Stomach (tissue), 4 donors: ENCODE measurements around the gene RASGRP4.

Experiments
- EP300 ChIP-seq: sonication (generic); formaldehyde crosslinking; IDR thresholded peaks from one replicate; pipeline ENCODE4 v1.6.1; 2017; ENCODE audit warnings: antibody characterized with exemption
- POLR2A ChIP-seq, 4 donors: fragments of 450-650 bp; IDR thresholded peaks; one replicate each; pipeline ENCODE4 v1.6.1; 2016; ENCODE audit warnings: antibody characterized with exemption in 4 of 4, control low read depth in 2 of 4, mild to moderate bottlenecking in 1 of 4, moderate library complexity in 1 of 4
- POLR2AphosphoS5 ChIP-seq, 3 donors: sonication (generic); formaldehyde crosslinking; IDR thresholded peaks; one replicate each; pipeline ENCODE4 v1.6.1; 2016; ENCODE audit warnings: antibody characterized with exemption in 3 of 3
- TF ChIP-seq, protein P1 (sequence below), 7 experiments: fragments of 450-650 bp in 4 of 7; fragments of 200-600 bp in 3 of 7; sonication (generic) in 3 of 7; IDR thresholded peaks; one replicate each; pipeline ENCODE4 v1.5.1; 2016 to 2019; ENCODE audit warnings: antibody characterized with exemption in 7 of 7, control low read depth in 2 of 7, mild to moderate bottlenecking in 1 of 7

DNA sequence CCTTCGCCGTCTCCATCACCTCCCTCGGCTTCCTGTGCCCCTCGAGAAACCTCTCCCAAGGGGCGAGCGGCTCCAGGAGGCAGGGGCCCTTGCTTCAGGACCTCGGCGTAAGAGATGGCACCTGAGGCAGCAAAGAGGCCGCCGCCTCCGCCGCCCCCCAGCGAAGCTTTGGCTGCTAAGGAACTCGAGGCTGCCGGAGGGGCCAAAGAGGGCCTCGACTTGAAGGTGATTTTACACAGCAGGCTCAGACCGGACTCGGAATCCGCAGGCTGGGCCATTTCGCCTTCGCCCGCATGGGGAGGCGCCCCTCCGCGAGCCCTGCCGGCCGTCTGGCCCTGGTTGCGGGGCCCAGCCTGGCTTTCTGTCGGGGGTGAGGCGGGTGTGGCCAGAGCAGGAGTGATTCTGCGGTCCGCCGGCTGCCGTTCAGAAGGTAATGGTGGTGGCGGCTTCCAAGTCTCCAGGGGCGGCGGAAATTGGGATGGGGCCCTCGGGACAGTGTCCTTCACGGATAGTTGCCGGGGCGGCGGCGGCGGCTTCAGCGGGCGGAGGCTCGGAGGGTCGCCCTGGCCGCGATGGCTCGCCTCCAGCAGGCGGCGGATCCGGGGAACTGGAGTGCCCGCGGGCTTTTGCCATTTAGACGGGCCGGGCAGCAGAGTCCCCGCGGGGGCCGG lies 39.6 kb downstream of the RASGRP4 start:
- TF ChIP-seq EP300 (no peak), POLR2A (IDR thresholded peaks at IDR 0.05) (no peak), POLR2AphosphoS5 (IDR thresholded peaks at IDR 0.05) (no peak)
- TF ChIP-seq, protein P1, sequence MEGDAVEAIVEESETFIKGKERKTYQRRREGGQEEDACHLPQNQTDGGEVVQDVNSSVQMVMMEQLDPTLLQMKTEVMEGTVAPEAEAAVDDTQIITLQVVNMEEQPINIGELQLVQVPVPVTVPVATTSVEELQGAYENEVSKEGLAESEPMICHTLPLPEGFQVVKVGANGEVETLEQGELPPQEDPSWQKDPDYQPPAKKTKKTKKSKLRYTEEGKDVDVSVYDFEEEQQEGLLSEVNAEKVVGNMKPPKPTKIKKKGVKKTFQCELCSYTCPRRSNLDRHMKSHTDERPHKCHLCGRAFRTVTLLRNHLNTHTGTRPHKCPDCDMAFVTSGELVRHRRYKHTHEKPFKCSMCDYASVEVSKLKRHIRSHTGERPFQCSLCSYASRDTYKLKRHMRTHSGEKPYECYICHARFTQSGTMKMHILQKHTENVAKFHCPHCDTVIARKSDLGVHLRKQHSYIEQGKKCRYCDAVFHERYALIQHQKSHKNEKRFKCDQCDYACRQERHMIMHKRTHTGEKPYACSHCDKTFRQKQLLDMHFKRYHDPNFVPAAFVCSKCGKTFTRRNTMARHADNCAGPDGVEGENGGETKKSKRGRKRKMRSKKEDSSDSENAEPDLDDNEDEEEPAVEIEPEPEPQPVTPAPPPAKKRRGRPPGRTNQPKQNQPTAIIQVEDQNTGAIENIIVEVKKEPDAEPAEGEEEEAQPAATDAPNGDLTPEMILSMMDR (IDR thresholded peaks at IDR 0.05) = no peak
